ENCODE data around the gene MBOAT7. TPM values are rescaled to one million over a fixed set of nuclear protein-coding genes. Genes with fewer than 3 reads are reported as not detected.

The MBOAT7 gene
- total and polyA plus RNA-seq, 2 donors from 2014 or later, result 41.6 to 64.4 TPM

- TF ChIP-seq CTCF (IDR thresholded peaks at IDR 0.05; ENCODE audit: borderline replicate concordance, extremely low read depth, insufficient read depth), result no peak
- no peak overlapping the region for H3K9ac ChIP-seq (ENCODE audit: low read length in 3 of 3)
- no peak overlapping the region for H3K27ac ChIP-seq (ENCODE audit: low read depth in 2 of 2, low read length in 2 of 2)
- no peaks in the 10 kb centered on the region for H3K27me3 ChIP-seq (ENCODE audit: control insufficient read depth, insufficient read depth, low read length)
- no peaks in the 10 kb centered on the region for H3K9me3 ChIP-seq (ENCODE audit: control insufficient read depth in 2 of 3, insufficient read depth in 1 of 3, low read length in 3 of 3)
- H3K4me1 ChIP-seq (ENCODE audit: control insufficient read depth in 2 of 3, insufficient read depth in 2 of 3, low read depth in 1 of 3, low read length in 3 of 3), result no peaks in the 10 kb centered on the region
- H3K4me3 ChIP-seq (ENCODE audit: low read length in 3 of 3), result no peak overlapping the region
- H3K36me3 ChIP-seq (ENCODE audit: control insufficient read depth in 2 of 3, insufficient read depth in 3 of 3, low read length in 3 of 3), result peaks cover 0 to 41% (median 39%) of the 10 kb centered on the region in 3 donors
- DNase-seq, result peak in 1 of 5 donors; percentile 66
- no peak for FAIRE-seq
- intact Hi-C loops (cut with DNase I), result no loop called here
Observed at GRCh38 chr19:54123682-54124081, 65.7 kb downstream of the MBOAT7 start.

Other genes starting within 250 kb of the MBOAT7 start
- gene CACNG8, start 226.6 kb downstream of the MBOAT7 start, total RNA-seq, result 0.03 TPM
- not detected for gene CACNG8, start 226.6 kb downstream of the MBOAT7 start, polyA plus RNA-seq (ENCODE audit: insufficient read depth, low read depth, low replicate concordance)
- not detected for gene CACNG6, start 197.9 kb downstream of the MBOAT7 start, total RNA-seq
- gene CACNG6, start 197.9 kb downstream of the MBOAT7 start, polyA plus RNA-seq (ENCODE audit: insufficient read depth, low read depth, low replicate concordance), result not detected
- gene VSTM1, start 125.7 kb downstream of the MBOAT7 start, total RNA-seq, result 0.35 TPM
- gene VSTM1, start 125.7 kb downstream of the MBOAT7 start, polyA plus RNA-seq (ENCODE audit: insufficient read depth, low read depth, low replicate concordance), result 1.0 TPM
- gene TARM1, start 108.2 kb downstream of the MBOAT7 start, total RNA-seq, result not detected
- not detected for gene TARM1, start 108.2 kb downstream of the MBOAT7 start, polyA plus RNA-seq (ENCODE audit: insufficient read depth, low read depth, low replicate concordance)
- 5.1 TPM for gene OSCAR, start 88.8 kb downstream of the MBOAT7 start, total RNA-seq
- 0.77 TPM for gene OSCAR, start 88.8 kb downstream of the MBOAT7 start, polyA plus RNA-seq (ENCODE audit: insufficient read depth, low read depth, low replicate concordance)
- 132 TPM for gene NDUFA3, start 86.7 kb downstream of the MBOAT7 start, total RNA-seq
- 1,006 TPM for gene NDUFA3, start 86.7 kb downstream of the MBOAT7 start, polyA plus RNA-seq (ENCODE audit: insufficient read depth, low read depth, low replicate concordance)
- gene TFPT, start 73.9 kb downstream of the MBOAT7 start, total RNA-seq, result 19.2 TPM
- 31.6 TPM for gene TFPT, start 73.9 kb downstream of the MBOAT7 start, polyA plus RNA-seq (ENCODE audit: insufficient read depth, low read depth, low replicate concordance)
- 57.2 TPM for gene PRPF31, start 73.8 kb downstream of the MBOAT7 start, total RNA-seq
- 55.9 TPM for gene PRPF31, start 73.8 kb downstream of the MBOAT7 start, polyA plus RNA-seq (ENCODE audit: insufficient read depth, low read depth, low replicate concordance)
- 38.1 TPM for gene CNOT3, start 51.8 kb downstream of the MBOAT7 start, total RNA-seq
- gene CNOT3, start 51.8 kb downstream of the MBOAT7 start, polyA plus RNA-seq (ENCODE audit: insufficient read depth, low read depth, low replicate concordance), result 30.8 TPM
- gene LENG1, start 29.9 kb downstream of the MBOAT7 start, total RNA-seq, result 8.0 TPM
- gene LENG1, start 29.9 kb downstream of the MBOAT7 start, polyA plus RNA-seq (ENCODE audit: insufficient read depth, low read depth, low replicate concordance), result 12.2 TPM
- gene TMC4, start 16.4 kb downstream of the MBOAT7 start, total RNA-seq, result 98.9 TPM
- 64.6 TPM for gene TMC4, start 16.4 kb downstream of the MBOAT7 start, polyA plus RNA-seq (ENCODE audit: insufficient read depth, low read depth, low replicate concordance)
- gene TSEN34, start 1.7 kb upstream of the MBOAT7 start, total RNA-seq, result 33.8 TPM
- 51.0 TPM for gene TSEN34, start 1.7 kb upstream of the MBOAT7 start, polyA plus RNA-seq (ENCODE audit: insufficient read depth, low read depth, low replicate concordance)
- 1,209 TPM for gene RPS9, start 11.3 kb upstream of the MBOAT7 start, total RNA-seq
- 2,020 TPM for gene RPS9, start 11.3 kb upstream of the MBOAT7 start, polyA plus RNA-seq (ENCODE audit: insufficient read depth, low read depth, low replicate concordance)
- 10.0 TPM for gene LILRB3, start 33.4 kb upstream of the MBOAT7 start, total RNA-seq
- 1.4 TPM for gene LILRB3, start 33.4 kb upstream of the MBOAT7 start, polyA plus RNA-seq (ENCODE audit: insufficient read depth, low read depth, low replicate concordance)
- gene LILRA6, start 53.2 kb upstream of the MBOAT7 start, total RNA-seq, result 2.9 TPM
- gene LILRA6, start 53.2 kb upstream of the MBOAT7 start, polyA plus RNA-seq (ENCODE audit: insufficient read depth, low read depth, low replicate concordance), result not detected
- 5.9 TPM for gene LILRB5, start 67.7 kb upstream of the MBOAT7 start, total RNA-seq
- 1.1 TPM for gene LILRB5, start 67.7 kb upstream of the MBOAT7 start, polyA plus RNA-seq (ENCODE audit: insufficient read depth, low read depth, low replicate concordance)
- gene LILRB2, start 91.5 kb upstream of the MBOAT7 start, total RNA-seq, result 11.5 TPM
- 1.9 TPM for gene LILRB2, start 91.5 kb upstream of the MBOAT7 start, polyA plus RNA-seq (ENCODE audit: insufficient read depth, low read depth, low replicate concordance)
- gene LILRA5, start 123.6 kb upstream of the MBOAT7 start, total RNA-seq, result 5.9 TPM
- 1.4 TPM for gene LILRA5, start 123.6 kb upstream of the MBOAT7 start, polyA plus RNA-seq (ENCODE audit: insufficient read depth, low read depth, low replicate concordance)
- gene LILRA4, start 149.6 kb upstream of the MBOAT7 start, total RNA-seq, result 0.69 TPM
- not detected for gene LILRA4, start 149.6 kb upstream of the MBOAT7 start, polyA plus RNA-seq (ENCODE audit: insufficient read depth, low read depth, low replicate concordance)
- 41.9 TPM for gene LAIR1, start 175.4 kb upstream of the MBOAT7 start, total RNA-seq
- 4.1 TPM for gene LAIR1, start 175.4 kb upstream of the MBOAT7 start, polyA plus RNA-seq (ENCODE audit: insufficient read depth, low read depth, low replicate concordance)
- 1.5 TPM for gene TTYH1, start 225.9 kb upstream of the MBOAT7 start, total RNA-seq
- 1.9 TPM for gene TTYH1, start 225.9 kb upstream of the MBOAT7 start, polyA plus RNA-seq (ENCODE audit: insufficient read depth, low read depth, low replicate concordance)

Measured in kidney (tissue), 14 donors.